ENCODE results near the gene MTHFD2L. TPM values are rescaled to one million over a fixed set of nuclear protein-coding genes. Genes with fewer than 3 reads are reported as not detected.

The MTHFD2L gene
- total and polyA plus RNA-seq, 2 experiments from 2014 or later, result 20.0 to 32.0 TPM

DNA sequence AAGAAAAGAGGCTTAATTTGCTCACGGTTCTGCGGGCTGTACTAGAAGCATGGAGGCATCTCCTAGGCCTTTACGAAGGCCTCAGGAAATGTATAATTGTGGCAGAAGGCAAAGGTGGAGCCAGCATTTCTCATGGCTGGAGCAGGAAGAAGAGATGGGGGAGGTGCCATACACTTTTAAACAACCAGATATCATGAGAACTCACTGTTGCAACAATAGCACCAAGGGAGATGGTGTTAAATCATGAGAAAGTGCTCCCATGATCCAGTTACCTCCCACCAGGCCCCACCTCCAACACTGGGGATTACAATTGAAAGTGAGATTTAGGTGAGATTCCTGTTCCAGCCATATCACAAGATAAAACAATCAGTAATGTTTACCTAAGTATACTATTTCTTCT lies 45.5 kb downstream of the MTHFD2L start:
- WGBS (ENCODE audit: low lambda C conversion rate, missing lambda C conversion rate), result 74% methylated on average over 3 of the region's 3 CpGs
- H3K27ac ChIP-seq, result peak overlapping the region; percentile 50
- H3K27me3 ChIP-seq, result no peaks in the 10 kb centered on the region
- H3K79me2 ChIP-seq, result no peaks in the 10 kb centered on the region
- no peak for DNase-seq (ENCODE audit: low spot score)
- H3K4me1 ChIP-seq (ENCODE audit: insufficient read depth), result peaks cover 55% of the 10 kb centered on the region
- TF ChIP-seq EZH2phosphoT487 (IDR thresholded peaks at IDR 0.05; ENCODE audit: low read depth, severe bottlenecking, unreplicated experiment) (no peak), EZH2 (IDR thresholded peaks at IDR 0.05; ENCODE audit: borderline replicate concordance) (no peak)
- TF ChIP-seq, protein P1, sequence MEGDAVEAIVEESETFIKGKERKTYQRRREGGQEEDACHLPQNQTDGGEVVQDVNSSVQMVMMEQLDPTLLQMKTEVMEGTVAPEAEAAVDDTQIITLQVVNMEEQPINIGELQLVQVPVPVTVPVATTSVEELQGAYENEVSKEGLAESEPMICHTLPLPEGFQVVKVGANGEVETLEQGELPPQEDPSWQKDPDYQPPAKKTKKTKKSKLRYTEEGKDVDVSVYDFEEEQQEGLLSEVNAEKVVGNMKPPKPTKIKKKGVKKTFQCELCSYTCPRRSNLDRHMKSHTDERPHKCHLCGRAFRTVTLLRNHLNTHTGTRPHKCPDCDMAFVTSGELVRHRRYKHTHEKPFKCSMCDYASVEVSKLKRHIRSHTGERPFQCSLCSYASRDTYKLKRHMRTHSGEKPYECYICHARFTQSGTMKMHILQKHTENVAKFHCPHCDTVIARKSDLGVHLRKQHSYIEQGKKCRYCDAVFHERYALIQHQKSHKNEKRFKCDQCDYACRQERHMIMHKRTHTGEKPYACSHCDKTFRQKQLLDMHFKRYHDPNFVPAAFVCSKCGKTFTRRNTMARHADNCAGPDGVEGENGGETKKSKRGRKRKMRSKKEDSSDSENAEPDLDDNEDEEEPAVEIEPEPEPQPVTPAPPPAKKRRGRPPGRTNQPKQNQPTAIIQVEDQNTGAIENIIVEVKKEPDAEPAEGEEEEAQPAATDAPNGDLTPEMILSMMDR (IDR thresholded peaks at IDR 0.05; ENCODE audit: poor library complexity), result no peak
- H3K9me3 ChIP-seq (ENCODE audit: low read depth), result no peaks in the 10 kb centered on the region
- no peaks in the 10 kb centered on the region for H4K20me1 ChIP-seq (ENCODE audit: insufficient read depth, poor library complexity, severe bottlenecking)
- H3K9me2 ChIP-seq (replicated peaks; ENCODE audit: insufficient read depth), result no peaks in the 10 kb centered on the region
- no peak overlapping the region for H3K4me3 ChIP-seq
- H2AFZ ChIP-seq, result no peak overlapping the region
- no peaks in the 10 kb centered on the region for H3K36me3 ChIP-seq (replicated peaks; ENCODE audit: insufficient read depth, low read depth)
- H3K4me2 ChIP-seq, result peak overlapping the region; percentile 42

DNA sequence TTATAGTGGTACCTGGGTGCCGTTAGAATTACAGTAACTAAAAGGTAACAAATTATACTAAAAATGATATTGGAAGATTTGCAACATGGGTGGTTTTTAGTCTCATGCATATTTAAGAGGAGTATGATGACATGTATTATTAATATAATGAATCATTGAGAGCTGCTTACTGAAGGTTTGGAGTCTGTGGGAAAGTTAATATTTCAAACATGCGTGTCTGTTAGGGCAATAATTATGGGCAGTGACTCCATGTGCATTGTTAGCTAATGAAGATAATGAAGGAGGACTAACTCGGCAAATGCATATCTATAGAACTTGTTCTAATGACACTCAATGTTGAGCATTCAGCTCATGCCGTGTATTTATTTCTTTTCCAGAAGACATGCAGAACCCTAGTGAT lies 47.1 kb downstream of the MTHFD2L start:
- H3K4me1 ChIP-seq (ENCODE audit: insufficient read depth), result peaks cover 55% of the 10 kb centered on the region
- no peaks in the 10 kb centered on the region for H3K9me2 ChIP-seq (replicated peaks; ENCODE audit: insufficient read depth)
- H3K4me3 ChIP-seq, result no peak overlapping the region
- no peak for DNase-seq (ENCODE audit: low spot score)
- no peaks in the 10 kb centered on the region for H3K9me3 ChIP-seq (ENCODE audit: low read depth)
- H3K4me2 ChIP-seq, result no peak overlapping the region
- H3K27ac ChIP-seq, result no peak overlapping the region
- H3K27me3 ChIP-seq, result no peaks in the 10 kb centered on the region
- no peaks in the 10 kb centered on the region for H3K79me2 ChIP-seq
- TF ChIP-seq, protein P1 (IDR thresholded peaks at IDR 0.05; ENCODE audit: poor library complexity), result no peak
- TF ChIP-seq EZH2 (IDR thresholded peaks at IDR 0.05; ENCODE audit: borderline replicate concordance) (no peak), EZH2phosphoT487 (IDR thresholded peaks at IDR 0.05; ENCODE audit: low read depth, severe bottlenecking, unreplicated experiment) (no peak)
- H3K36me3 ChIP-seq (replicated peaks; ENCODE audit: insufficient read depth, low read depth), result no peaks in the 10 kb centered on the region
- H4K20me1 ChIP-seq (ENCODE audit: insufficient read depth, poor library complexity, severe bottlenecking), result no peaks in the 10 kb centered on the region
- no peak overlapping the region for H2AFZ ChIP-seq
- 83% methylated on average over 4 of the region's 4 CpGs for WGBS (ENCODE audit: low lambda C conversion rate, missing lambda C conversion rate)

DNA sequence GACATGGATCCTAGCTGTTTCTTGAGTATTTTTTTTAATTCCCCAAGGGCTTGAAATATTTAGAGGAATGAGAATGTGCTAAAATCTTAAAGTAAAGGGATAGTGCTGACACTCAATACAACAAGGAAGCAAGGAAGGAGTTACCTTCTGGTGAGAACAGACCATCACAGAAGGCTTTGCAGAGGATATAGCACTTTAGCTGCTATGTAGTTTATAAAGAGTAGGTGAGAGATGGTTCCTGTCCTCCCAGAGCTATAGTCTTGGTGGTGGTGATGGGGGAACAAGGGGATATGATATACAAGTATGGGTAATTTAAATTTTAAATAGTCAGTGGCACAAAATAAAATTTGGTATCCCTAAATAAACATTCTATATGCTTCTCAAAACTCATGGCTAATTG lies 47.6 kb downstream of the MTHFD2L start:
- Histone ChIP-seq H4K20me1 (ENCODE audit: insufficient read depth, poor library complexity, severe bottlenecking) (no peaks in the 10 kb centered on the region), H3K4me3 (no peak overlapping the region), H3K4me1 (ENCODE audit: insufficient read depth) (peaks cover 55% of the 10 kb centered on the region), H3K9me2 (replicated peaks; ENCODE audit: insufficient read depth) (no peaks in the 10 kb centered on the region), H3K36me3 (replicated peaks; ENCODE audit: insufficient read depth, low read depth) (no peaks in the 10 kb centered on the region), H3K79me2 (no peaks in the 10 kb centered on the region), H3K4me2 (peak overlapping the region; percentile 26), H3K27me3 (no peaks in the 10 kb centered on the region), H3K27ac (peak overlapping the region; percentile 58), H2AFZ (no peak overlapping the region), H3K9me3 (ENCODE audit: low read depth) (no peaks in the 10 kb centered on the region)
- DNase-seq (ENCODE audit: low spot score), result no peak
- TF ChIP-seq, protein P1 (IDR thresholded peaks at IDR 0.05; ENCODE audit: poor library complexity), result no peak
- no peak for TF ChIP-seq EZH2phosphoT487 (IDR thresholded peaks at IDR 0.05; ENCODE audit: low read depth, severe bottlenecking, unreplicated experiment)
- no peak for TF ChIP-seq EZH2 (IDR thresholded peaks at IDR 0.05; ENCODE audit: borderline replicate concordance)
